Endothelial cell (in vitro differentiated cells): ENCODE results near the gene ASAP2. TPM values are rescaled to one million over a fixed set of nuclear protein-coding genes. Genes with fewer than 3 reads are reported as not detected.

Source experiments
- DNase-seq: peaks from one replicate; pipeline ENCODE4 v3.0.0; 2021; ENCODE audit warnings: low spot score
- H3K27ac Mint-ChIP-seq: one replicate; pipeline ENCODE4 v1.8.0; 2021; ENCODE audit warnings: mixed read lengths, inconsistent platforms; ENCODE audit not compliant: unreplicated experiment
- H3K27me3 Mint-ChIP-seq: one replicate; pipeline ENCODE4 v1.8.0; 2021; ENCODE audit warnings: mild to moderate bottlenecking, moderate library complexity, mixed read lengths, inconsistent platforms; ENCODE audit not compliant: unreplicated experiment
- H3K36me3 Mint-ChIP-seq: one replicate; pipeline ENCODE4 v1.8.0; 2021; ENCODE audit warnings: mild to moderate bottlenecking, low read depth, mixed read lengths, inconsistent platforms; ENCODE audit not compliant: unreplicated experiment
- H3K4me1 Mint-ChIP-seq: one replicate; pipeline ENCODE4 v1.8.0; 2021; ENCODE audit warnings: mild to moderate bottlenecking, mixed read lengths, inconsistent platforms; ENCODE audit not compliant: unreplicated experiment
- H3K4me3 Mint-ChIP-seq: one replicate; pipeline ENCODE4 v1.8.0; 2021; ENCODE audit warnings: mild to moderate bottlenecking, mixed read lengths, inconsistent platforms; ENCODE audit not compliant: unreplicated experiment
- H3K9me3 Mint-ChIP-seq: one replicate; pipeline ENCODE4 v1.8.0; 2021; ENCODE audit warnings: mixed read lengths, inconsistent platforms; ENCODE audit not compliant: unreplicated experiment
- CTCF ChIP-seq: fragments of 200-600 bp; sonication (generic); IDR thresholded peaks from one replicate; pipeline ENCODE4 v1.5.0; 2021; ENCODE audit warnings: antibody characterized with exemption; ENCODE audit not compliant: unreplicated experiment
- total RNA-seq: library from RNA; stranded (reverse); fragmentation: NEBNext Ultra II Directional; extraction: Animal tissue kit (Norgen Biotek cat#: 25700); gene quantifications from one replicate; pipeline ENCODE4 v1.2.1, GENCODE V29; 2021; ENCODE audit not compliant: unreplicated experiment

The ASAP2 gene
- total RNA-seq, 1 donor from 2014 or later: 31.8 TPM

GRCh38 chr2:9258953-9259399 lies 52.4 kb downstream of the ASAP2 start:
- peaks cover 2% of the 10 kb centered on the region for H3K27me3 Mint-ChIP-seq
- H3K9me3 Mint-ChIP-seq: no peaks in the 10 kb centered on the region
- H3K36me3 Mint-ChIP-seq: no peaks in the 10 kb centered on the region
- peaks cover 67% of the 10 kb centered on the region for H3K4me1 Mint-ChIP-seq
- H3K4me3 Mint-ChIP-seq: no peak overlapping the region
- no peak for TF ChIP-seq CTCF
- no peak for DNase-seq
- no peak overlapping the region for H3K27ac Mint-ChIP-seq

- Mint-ChIP-seq H3K4me1 (peaks cover 72% of the 10 kb centered on the region), H3K4me3 (no peak overlapping the region), H3K27ac (peak overlapping the region; percentile 82), H3K27me3 (peaks cover 2% of the 10 kb centered on the region), H3K36me3 (no peaks in the 10 kb centered on the region), H3K9me3 (no peaks in the 10 kb centered on the region)
- no peak for DNase-seq
- no peak for TF ChIP-seq CTCF
These were observed 53.9 kb downstream of the ASAP2 start for GRCh38 chr2:9260464-9260918.

GRCh38 chr2:9261231-9261883 lies 54.7 kb downstream of the ASAP2 start:
- Mint-ChIP-seq H3K4me3 (no peak overlapping the region), H3K27ac (peak overlapping the region; percentile 82), H3K27me3 (peaks cover 3% of the 10 kb centered on the region), H3K4me1 (peaks cover 70% of the 10 kb centered on the region), H3K36me3 (no peaks in the 10 kb centered on the region), H3K9me3 (no peaks in the 10 kb centered on the region)
- no peak for DNase-seq
- no peak for TF ChIP-seq CTCF

GRCh38 chr2:9262671-9263171 lies 56.1 kb downstream of the ASAP2 start:
- H3K4me3 Mint-ChIP-seq: peak overlapping the region; percentile 45
- no peak for DNase-seq
- peak overlapping the region; percentile 16 for H3K27ac Mint-ChIP-seq
- H3K36me3 Mint-ChIP-seq: no peaks in the 10 kb centered on the region
- no peaks in the 10 kb centered on the region for H3K9me3 Mint-ChIP-seq
- no peak for TF ChIP-seq CTCF
- peaks cover 59% of the 10 kb centered on the region for H3K4me1 Mint-ChIP-seq
- H3K27me3 Mint-ChIP-seq: peaks cover 6% of the 10 kb centered on the region

GRCh38 chr2:9263428-9263827 lies 56.8 kb downstream of the ASAP2 start:
- H3K9me3 Mint-ChIP-seq: no peaks in the 10 kb centered on the region
- peak overlapping the region; percentile 16 for H3K27ac Mint-ChIP-seq
- H3K27me3 Mint-ChIP-seq: peaks cover 7% of the 10 kb centered on the region
- no peak for TF ChIP-seq CTCF
- no peaks in the 10 kb centered on the region for H3K36me3 Mint-ChIP-seq
- H3K4me1 Mint-ChIP-seq: peaks cover 59% of the 10 kb centered on the region
- no peak for DNase-seq
- peak overlapping the region; percentile 45 for H3K4me3 Mint-ChIP-seq
